Measurements from ENCODE around the gene SLC17A9. TPM values are rescaled to one million over a fixed set of nuclear protein-coding genes. Genes with fewer than 3 reads are reported as not detected.
A peak's percentile ranks its signal among the peaks of the same experiment; 100 is the strongest.
"Not testable (repeated sequence)": the region's sequence is repeated elsewhere in the genome, so short reads cannot be mapped to it uniquely, and the experiment has no call there.

SLC17A9 gene
- total RNA-seq, 1 donor from 2014 or later: 4.7 TPM

DNA sequence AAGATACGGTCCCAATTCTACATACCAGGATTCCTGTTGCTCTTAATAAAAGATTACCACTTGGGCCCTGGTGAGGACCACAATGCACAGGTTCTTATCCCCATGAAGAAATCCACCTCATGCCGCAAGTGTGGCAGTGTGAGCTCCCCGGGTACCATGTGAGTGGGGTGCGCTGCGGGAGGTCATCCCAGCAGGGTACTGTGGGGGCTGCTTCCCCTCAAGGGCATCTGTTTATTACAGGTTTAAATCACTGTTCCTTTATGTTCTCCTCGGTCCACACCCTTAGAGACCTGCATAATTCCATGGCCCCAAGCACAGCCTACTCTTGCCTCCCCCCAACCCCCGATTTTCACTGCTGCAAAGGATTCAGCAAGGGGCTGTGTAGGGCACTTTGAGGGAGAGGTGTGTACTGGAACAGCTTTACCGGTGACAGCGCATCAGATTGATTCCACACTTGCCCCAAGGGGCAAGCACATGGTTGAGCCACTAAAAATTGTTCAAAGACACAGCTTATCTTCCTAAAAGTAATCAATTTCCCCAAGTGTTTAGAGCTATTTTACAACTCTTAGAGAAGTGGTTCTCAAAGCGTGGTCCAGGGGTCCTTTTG is 32.4 kb upstream of the SLC17A9 start:
- no peak for DNase-seq

DNA sequence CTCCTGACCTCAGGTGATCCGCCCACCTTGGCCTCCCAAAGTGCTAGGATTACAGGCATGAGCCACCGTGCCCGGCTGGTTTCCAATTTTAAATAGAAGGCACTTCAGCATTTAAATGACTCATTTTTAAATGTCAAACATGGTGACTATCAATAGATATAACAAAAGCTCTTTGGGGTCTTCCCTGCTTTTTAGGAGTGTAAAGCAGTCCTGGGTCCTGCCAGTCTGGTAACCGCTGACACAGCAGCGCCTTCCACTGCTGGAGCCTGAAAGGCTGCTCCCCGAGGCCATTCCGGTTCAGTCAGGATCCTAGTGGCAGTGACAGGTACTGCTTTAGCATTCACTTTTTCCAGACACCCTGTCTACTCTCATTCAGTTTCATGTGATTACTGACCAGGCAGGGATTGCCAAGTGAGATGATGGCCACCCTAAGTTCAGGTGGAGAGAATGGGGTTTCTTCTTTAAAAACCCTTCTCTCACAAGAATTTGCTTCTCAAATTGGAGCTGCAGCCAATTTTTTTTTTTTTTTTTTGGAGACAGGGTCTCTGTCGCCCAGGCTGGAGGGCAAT is 31.3 kb upstream of the SLC17A9 start:
- DNase-seq: peak; percentile 26

- no peak for DNase-seq
Measured at GRCh38 chr20:62922451-62922921, 30.0 kb upstream of the SLC17A9 start.

DNA sequence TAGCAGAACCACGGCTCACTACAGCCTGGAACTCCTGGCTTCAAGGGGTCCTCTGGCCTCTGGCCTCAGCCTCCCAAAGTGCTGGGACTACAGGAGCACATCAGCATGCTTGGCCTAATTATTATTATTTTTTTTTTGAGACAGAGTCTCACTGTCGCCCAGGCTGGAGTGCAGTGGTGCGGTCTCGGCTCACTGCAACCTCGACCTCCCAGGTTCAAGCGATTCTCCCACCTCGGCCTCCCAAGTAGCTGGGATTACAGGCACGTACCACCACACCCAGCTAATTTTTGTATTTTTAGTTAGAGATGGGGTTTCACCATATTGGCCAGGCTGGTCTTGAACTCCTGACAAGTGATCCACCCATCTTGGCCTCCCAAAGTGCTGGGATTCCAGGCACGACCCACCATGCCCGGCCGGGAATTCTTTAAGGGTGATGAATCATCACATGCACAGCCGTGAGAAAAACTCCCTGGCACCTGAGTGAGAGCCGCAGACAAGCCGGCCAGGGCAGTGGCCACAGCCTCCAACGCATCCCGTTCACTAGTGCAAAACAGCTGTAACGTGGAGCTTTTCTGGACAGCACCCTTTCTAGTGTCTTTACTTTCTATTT is 29.3 kb upstream of the SLC17A9 start:
- DNase-seq: not testable (repeated sequence)

GRCh38 chr20:62923669-62924441 is 28.7 kb upstream of the SLC17A9 start:
- DNase-seq: no peak

DNA sequence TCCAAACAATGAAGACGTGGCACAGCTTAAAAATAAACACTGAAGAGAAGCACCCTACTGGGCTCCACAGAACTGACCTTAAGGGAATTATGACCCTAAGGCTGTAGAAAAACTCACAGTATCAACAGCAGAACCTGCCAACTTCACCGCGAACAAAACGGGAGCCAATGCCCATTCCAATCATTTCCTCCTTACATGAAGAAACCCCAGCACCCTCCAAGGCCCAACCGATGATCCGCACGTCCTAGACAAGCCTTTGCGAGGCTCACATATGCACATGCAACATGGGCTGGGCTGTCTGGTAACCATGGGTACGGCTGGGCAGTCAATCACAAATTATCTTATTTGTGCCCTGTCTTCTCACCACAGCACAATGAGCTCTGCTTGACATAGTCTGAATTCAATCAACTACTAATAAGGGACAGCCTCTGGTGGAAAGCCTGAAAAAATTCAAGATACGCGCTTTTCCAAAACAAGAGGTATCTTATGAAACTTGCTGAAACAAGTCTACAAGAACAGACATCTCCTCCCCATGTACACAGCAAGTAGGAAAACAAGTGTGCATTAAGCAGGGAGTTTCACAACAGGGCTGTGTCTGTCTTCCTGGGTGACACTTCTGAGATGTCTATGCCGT is 27.9 kb upstream of the SLC17A9 start:
- DNase-seq: peak; percentile 35

GRCh38 chr20:62925076-62925419 is 27.5 kb upstream of the SLC17A9 start:
- no peak for DNase-seq

DNA sequence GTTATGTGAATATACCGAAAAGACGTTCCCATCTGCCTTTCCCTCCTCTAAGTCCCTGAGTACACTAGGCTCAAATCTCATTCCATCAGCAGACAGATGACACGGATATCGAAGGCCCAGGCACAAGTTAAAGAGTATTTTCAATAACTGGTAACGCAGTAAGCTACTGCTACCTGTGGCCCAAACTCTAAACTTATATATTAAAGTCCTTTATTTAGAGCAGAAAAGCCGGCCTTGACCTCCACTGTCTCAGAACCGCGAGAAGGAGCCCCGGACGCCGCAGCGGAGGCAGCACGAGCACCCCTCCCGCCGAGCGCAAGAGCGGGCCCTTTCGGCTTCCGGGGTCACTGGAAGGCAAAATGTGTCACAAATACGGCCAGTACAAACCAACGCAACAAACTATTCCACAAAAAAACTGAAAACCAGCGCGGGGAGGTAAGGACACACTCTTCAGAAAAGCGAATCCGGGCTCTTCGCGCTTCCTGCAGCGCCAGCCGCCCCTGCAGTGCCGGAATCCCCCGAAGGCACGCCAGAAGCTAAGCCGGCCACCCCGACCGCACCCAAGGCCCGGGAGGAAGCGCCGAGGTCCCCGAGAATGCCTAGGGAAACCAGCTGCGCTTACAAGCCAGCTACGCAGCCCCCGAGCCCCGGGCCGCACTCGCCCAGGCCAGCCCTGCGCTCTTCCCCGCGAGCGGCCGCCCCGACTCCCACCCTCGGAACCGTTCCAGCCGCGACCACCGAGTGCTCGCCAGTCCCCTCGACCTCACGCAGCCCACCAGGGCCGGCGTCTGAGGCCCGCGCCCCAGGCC is 26.9 kb upstream of the SLC17A9 start:
- DNase-seq: no peak

GRCh38 chr20:62926229-62927127 is 26.0 kb upstream of the SLC17A9 start, which contains the start of gene DIDO1:
TSS of gene DIDO1 (minus strand) at chr20:62926505.
- peak; percentile 56 for DNase-seq

DNA sequence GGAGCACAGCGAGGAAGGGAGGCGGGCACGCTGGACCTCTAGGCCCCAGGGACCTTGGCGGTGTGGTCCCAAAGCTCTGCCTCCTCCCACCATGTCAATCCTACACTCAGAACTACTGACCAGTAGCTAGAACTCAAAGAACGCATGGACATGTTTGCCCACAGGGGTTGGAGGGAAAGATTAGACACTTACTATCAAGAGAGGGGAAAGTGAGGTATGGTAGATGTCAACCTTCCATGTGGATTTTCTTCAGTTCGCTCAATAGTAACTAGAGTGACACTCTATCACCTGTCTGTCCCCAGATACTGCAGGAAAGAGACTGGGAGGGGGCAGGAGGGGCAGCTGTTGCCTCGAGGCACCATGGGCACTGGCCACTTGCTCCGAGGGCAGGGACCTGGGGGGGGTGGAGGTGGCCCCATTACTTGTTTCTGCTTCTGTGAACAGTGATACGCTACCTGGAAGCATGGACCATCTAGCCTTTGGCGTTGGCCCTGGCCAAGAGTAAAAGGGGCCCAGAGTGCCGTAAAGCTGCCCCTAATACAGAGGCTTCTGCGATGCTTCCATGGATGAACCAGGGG is 25.3 kb upstream of the SLC17A9 start:
- DNase-seq: no peak

- peak; percentile 12 for DNase-seq
Measured at GRCh38 chr20:62928246-62928939, 24.1 kb upstream of the SLC17A9 start.

DNA sequence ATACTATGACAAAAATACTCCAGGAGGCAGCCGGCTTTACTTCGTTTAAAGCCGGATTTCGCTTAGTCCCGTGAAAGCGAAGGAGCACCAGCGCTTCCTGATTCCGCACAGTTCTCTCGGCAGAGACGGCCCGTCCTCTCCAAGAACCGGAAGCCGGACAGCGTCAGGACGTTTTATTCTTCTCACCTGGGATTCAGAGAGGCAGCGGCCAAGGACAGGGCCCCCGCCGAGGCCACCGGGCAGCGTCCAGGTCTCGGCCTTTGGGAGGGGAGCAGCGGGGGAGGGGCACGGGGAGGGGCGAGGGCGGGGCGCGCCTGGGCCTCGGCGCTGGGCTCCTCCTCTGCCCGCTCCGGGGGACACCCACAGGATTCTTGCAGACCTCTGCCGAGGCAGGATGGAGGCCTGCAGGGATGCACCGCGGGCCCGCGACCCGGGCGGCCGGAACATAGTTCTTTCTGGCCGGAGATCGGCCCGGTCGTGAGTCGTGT is 23.4 kb upstream of the SLC17A9 start:
- DNase-seq: peak; percentile 40

DNA sequence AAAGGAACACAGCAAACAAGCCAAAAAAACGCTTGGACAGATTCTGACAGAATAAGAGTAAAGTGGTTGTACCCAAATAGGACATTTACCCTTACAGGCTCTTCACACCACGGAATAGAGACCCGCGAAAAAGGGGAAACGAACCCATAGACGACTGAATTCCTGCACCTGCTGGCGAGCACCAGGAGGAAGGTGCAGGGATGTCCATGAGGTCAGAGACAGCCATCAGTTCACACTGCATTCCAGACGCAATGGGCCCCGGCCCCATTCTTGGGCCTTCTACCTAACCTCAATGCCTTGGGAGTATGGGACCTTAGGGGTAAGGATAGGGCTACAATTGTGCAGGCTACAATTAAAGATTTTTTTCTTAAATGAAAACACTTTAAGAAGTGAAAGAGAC is 21.0 kb upstream of the SLC17A9 start:
- DNase-seq: no peak

- no peak for DNase-seq
Measured at GRCh38 chr20:62933966-62934365, 18.5 kb upstream of the SLC17A9 start.

DNA sequence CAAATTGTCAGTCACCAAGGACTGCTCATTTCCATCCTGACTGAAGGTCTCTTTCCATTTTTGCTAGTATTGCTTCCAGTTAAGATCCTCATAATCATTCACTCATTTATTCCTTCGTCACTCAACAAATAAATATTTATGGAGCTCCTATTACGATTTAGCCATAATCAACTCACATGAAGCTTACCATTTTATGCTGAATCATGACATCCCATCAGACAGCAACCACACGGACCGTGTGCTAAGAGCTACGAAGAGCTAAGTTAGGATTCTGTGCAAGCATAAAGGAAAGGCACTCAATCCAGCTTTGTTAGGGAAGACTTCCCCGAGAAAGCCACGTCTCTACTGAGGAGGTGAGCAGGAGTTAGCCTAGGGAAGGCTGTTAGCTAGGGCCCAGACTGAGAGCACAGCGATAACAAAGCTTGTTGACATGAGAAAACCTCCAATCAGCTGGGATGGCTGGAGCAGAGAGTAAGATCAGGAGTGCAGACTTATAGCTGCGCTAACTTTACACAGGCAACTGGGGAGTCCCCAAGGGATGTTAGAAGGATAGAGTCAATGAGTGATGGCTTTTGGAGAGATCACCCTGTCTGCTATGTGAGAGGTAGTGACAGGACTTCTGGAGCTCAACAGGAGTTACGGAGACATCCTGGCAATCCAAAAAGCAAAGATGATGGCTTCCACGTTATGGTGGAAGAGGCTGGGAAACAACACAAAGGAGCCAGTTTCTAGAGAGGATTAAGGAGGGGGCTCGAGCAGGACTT is 17.1 kb upstream of the SLC17A9 start:
- no peak for DNase-seq

- DNase-seq: no peak
Measured at GRCh38 chr20:62935968-62936585, 16.4 kb upstream of the SLC17A9 start.

DNA sequence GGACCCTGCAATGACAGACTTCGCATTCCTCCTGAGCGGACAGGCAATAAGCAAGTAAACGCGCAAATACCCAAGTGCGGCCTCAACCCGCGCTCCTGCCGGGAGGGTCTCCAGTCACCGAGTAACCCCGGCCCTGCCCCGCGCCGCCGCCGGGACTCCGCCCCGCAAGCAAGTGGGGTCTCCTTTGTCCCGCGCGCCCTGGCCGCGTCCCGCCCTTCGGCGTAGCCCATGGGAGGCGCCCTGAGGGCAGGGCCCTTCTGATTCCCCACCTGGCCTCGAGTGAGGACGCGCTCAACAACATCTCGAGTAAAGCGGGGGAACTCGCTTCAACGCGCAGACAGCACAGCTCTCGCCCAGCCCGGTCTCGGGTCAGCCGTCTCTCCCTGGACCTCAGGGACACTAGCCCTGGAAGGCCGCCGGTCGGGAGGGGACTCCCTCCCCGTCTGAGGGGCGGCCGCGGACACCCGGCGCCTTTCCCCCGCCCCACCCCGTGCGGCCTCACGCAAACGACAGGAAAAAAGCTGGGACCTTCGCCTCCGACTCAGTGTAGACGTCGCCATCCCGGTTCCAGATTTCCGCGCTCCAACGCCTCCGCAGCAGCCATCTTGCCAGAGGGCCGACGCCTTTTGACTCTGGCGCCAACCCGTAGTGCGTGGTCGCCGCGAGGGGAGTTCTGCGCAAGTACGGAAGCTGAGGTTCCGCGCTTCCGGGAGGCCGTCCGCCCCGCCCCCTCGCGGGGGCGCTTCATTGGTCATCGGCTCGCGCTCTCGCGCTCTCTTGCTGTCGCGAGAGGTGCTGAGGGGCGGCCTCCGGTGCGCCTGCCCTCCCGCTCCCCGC is 15.0 kb upstream of the SLC17A9 start:
- DNase-seq: peak; percentile 98

Measured in skin of body (tissue), 2 donors.